SIG-M5 treated with dmso at 0.1 percent for 504 hours (cell line): ENCODE data around the gene PKNOX1.
"Not testable (repeated sequence)": the region's sequence is repeated elsewhere in the genome, so short reads cannot be mapped to it uniquely, and the experiment has no call there.

ENCODE experiments used
- DNase-seq: peaks from one replicate; lab custom pipeline; 2025; ENCODE audit not compliant: unreplicated experiment; lab: John Stamatoyannopoulos, UW

Gene PKNOX1

DNA sequence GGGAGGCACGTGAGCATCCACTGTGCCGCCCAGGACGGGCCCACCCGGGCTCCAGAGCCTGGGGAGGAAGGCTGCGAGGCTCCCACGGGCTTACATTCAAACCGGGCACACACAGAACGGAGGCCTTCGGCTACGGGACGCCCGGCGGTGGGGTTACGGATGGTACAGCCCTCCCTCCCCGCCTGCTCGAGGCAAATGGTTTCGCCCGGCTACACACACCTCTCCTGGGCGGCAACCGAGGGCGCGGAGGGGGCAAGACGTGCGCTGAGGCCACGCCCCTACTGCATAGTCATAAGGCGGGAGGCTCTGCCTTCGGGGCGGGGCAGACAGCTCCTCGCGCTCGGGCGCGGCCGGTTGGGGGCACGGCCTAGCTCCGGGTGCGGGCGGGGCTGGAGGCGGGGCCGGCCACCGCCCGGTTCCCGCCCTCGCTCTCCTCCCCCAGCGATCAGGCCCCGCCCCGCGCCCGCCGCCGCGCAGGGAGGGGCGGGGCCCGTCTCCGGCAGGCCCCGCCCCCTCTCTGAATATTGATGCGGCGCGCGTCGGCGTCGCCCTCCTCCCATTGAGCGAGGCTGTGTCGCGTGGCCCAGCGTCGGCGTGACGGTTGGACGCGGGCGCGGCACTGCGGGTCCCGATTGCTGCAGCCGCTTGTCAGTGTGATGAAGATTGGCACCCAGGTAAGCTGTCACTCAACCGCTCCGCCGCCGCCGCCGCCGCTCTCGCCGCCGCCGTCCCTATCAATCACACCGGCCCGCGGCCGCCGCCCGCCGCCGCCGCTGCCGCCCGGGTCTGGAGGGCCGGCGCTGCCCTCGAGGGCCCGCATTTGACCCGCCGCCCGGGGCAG lies at the start of gene PKNOX1:
TSS of gene PKNOX1 (plus strand) at position 572 of the 841 bp plus-strand sequence. CDS start 29,820 bp downstream, outside the sequence.
- peak; percentile 98 for DNase-seq

GRCh38 chr21:42925114-42925926 lies 49.0 kb upstream of the PKNOX1 start, which contains the start of gene ERVH48-1:
ERVH48-1 (minus strand) TSS chr21:42925630; CDS start chr21:42919006, 6,624 bp downstream.
- no peak for DNase-seq

DNA sequence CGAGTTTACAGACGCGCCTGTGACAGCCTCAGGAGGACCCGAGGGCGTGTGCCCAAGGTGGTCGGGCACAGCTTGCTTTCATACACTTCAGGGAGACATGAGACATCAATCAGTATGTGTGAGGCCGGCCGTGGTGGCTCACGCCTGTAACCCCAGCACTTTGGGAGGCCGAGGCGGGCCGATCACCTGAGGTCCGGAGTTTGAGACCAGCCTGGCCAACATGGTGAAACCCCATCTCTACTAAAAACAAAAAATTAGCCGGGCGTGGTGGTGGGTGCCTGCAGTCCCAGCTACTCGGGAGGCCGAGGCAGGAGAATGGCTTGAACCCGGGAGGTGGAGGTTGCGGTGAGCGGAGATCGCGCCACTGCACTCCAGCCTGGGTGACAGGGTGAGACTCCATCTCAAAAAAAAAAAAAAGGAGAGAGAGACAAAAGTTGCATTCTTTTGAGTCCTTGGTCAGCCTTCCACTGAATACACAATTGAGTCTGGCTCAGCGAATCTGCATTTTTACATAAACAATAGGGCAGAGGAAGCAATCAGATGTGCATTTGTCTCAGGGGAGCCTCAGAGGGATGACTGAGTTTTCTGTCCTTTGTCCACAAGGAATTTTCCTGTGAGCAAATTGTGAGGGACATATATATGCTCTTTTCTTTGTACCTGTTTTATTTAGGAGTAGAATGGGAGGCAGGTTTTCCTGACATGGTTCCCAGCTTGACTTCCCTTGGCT lies 46.7 kb upstream of the PKNOX1 start:
- not testable (repeated sequence) for DNase-seq

DNA sequence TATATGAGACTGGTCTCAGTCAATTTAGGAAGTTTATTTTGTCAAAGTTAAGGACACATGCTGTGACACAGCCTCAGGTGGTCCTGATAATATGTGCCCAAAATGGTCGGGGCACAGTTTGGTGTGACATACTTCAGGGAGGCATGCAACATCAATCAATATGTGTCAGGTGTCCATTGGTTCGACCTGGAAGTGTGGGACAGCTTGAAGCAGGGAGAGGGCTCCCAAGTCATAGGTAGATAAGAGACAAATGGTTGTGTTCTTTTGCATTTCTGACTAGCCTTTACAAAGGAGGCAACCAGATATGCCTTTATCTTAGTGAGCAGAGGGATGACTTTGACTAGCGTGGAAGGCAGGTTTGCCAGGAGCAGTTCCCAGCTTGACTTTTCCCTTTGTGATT lies 44.4 kb upstream of the PKNOX1 start:
- no peak for DNase-seq

GRCh38 chr21:42931560-42932235 lies 42.7 kb upstream of the PKNOX1 start:
- DNase-seq: no peak

GRCh38 chr21:42932378-42933136 lies 41.8 kb upstream of the PKNOX1 start:
- not testable (repeated sequence) for DNase-seq

- DNase-seq: not testable (repeated sequence)
Measured at GRCh38 chr21:42933137-42933970, 41.0 kb upstream of the PKNOX1 start.

DNA sequence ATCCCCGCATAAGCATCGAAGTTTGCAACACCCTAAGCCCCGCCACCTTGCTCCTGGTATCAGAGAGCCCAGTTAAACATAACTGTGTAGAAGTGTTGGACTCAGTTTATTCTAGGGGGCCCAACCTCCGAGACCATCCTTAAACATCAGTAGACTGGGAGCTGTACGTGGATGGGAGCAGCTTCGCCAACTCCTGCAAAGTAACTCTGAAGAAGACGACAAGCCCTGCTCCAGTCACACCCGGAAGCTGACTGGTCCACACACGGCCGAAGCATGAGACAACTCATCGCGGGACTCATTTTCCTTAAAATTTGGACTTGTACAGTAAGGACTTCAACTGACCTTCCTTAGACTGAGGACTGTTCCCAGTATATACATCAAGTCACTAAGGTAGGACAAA lies 40.4 kb upstream of the PKNOX1 start:
- not testable (repeated sequence) for DNase-seq

DNA sequence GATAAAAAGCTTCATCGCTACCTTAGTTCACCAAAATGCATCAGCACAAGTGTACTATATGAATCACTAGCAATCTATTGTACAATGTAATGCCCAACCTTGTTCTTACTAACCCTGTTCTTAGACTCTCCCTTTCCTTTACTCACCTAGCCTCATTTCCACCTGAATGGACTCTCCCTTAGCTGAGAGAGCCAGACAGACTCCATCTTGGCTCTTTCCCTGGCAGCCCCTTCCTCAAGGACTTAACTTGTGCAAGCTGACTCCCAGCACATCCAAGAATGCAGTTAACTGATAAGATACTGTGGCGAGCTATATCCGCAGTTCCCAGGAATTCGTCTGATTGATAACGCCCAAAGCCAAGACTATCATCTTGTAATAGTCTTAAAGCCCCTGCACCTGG lies 38.0 kb upstream of the PKNOX1 start:
- not testable (repeated sequence) for DNase-seq

- DNase-seq: not testable (repeated sequence)
Measured at GRCh38 chr21:42937034-42937940, 37.1 kb upstream of the PKNOX1 start.

GRCh38 chr21:42937960-42938605 lies 36.3 kb upstream of the PKNOX1 start:
- DNase-seq: no peak

GRCh38 chr21:42938606-42938995 lies 35.8 kb upstream of the PKNOX1 start:
- DNase-seq: not testable (repeated sequence)

- peak; percentile 67 for DNase-seq
Measured at GRCh38 chr21:42939582-42940413, 34.6 kb upstream of the PKNOX1 start.

DNA sequence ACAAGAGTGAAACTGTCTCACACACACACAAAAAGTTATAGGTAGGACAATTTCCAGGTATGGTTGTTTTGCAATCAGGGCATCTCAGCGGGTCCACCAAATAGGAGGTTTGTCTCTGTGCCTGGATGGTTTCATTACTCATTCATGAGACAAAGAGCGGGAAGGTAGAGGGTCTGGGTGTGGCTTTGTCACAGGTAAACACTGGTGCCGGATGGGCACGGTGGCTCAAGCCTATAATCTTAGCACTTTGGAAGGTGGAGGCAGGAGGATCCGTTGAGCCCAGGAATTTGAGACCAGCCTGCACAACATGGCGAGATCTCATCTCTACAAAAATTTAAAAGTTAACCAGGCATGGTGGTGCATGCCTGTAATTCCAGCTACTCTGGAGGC lies 32.7 kb upstream of the PKNOX1 start:
- no peak for DNase-seq

DNA sequence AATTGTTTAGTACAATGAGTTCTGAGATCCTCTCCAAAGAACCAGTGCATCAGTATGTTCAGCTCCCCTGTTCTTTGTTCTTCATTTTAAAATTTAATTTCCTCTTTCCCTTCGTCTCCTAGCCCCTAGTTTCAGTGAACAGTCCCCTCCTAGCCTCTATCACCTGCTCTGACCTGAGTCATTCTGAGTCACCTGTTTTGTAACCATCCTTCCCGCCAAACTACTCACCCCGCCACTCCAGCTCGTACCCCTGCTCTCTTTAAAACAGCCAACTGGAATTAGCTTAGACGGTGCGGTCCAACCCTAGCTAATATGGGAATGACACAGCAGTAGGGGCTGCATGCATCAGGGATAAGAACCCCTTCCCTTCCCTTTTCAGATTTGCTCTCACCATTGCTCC lies 32.1 kb upstream of the PKNOX1 start:
- no peak for DNase-seq

DNA sequence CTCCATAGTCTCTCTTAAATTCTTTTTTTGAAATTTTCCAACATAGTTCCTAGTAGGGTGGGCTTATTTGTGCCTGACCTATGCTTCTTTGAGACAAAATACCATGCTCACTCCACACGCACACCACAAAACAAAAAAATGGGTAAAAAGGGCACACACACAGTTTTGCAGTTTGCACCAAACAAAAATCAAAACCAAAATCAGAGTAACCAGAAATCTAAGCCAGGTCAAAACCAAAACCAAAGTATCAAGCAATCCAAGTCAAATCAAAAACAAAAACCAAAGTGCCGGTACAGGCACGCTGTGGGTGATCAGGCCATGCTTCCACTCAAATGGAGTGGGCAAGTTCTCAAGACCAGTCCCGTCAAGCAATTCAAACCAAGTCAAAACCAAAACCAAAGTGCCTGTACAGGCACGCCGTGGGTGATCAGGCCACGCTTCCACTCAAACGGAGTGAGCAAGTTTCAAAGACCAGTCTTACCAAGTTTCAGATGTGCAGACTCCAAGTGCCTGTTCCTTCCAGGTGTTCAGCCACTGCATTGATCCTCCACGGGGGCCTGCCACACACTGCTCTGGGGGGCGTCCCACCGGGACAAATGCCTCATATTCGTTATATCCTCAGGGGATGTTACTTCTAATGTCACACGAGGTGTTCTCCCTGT lies 25.1 kb upstream of the PKNOX1 start:
- DNase-seq: not testable (repeated sequence)
